Stimulated activated CD8-positive, alpha-beta memory T cell treated with anti-CD3 and anti-CD28 coated beads, Interleukin-2, amount 100 ng/mL, for 1 hour (primary cell): ENCODE data around the gene THADA.

Source experiments
- DNase-seq, 2 donors: peaks; one replicate each; pipeline ENCODE4 v3.0.0-alpha.2; 2020; ENCODE audit warnings: low read depth in 2 of 2

The THADA gene

DNA sequence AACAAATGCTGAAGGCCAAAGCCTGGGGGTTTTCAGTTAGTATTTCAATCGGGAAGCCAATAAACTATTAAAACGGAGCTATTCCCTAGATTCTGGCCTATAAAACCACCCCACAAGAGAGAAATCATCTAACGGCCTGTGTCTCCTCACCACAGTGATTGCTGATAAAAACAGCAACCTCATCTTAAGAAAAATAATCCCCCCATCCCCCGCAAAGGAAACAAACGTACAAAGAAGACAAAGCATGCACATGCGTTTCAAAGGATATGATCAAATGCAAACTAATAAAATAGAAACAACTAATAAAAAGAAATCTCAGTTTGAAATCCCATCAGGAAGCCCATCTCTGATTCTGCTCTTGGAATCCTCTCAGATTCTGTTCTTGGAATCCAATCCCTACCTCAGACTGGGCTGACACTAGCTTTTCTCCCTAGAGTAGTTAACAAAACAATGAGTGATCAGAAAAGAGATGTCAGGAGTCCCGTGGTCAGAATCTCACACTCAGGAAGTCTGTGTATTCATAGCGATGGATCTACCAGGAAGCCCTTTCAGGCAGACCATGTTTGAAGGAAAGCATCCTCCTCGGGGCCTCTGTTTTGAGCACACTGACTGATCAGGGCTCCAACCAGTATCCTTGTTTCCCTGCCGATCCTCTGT is 150.7 kb downstream of the THADA start:
- no peak for DNase-seq

GRCh38 chr2:43443282-43443681 is 152.6 kb downstream of the THADA start:
- no peak for DNase-seq

- no peak for DNase-seq
Measured at GRCh38 chr2:43441195-43441594, 154.6 kb downstream of the THADA start.

GRCh38 chr2:43438858-43439655 is 156.8 kb downstream of the THADA start:
- DNase-seq = no peak

DNA sequence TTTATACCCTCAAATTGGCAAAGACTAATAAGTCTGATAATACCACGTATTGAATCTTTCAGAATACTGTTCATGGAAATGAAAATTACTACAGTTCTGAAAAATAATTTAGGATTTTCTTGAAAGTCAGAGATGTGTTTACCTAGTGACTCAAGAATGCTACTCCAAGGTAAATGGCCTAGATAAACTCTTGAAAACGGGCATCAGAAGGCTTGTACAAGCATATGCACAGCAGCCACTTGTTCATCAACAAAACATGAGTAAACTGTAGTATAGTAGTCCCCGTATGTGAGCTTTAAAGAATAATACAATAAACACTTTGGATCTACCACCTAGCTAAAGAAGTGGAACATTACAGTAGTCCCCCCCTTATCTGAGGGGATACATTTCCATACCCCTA is 157.5 kb downstream of the THADA start:
- DNase-seq = no peak

GRCh38 chr2:43437363-43437762 is 158.5 kb downstream of the THADA start:
- no peak for DNase-seq

DNA sequence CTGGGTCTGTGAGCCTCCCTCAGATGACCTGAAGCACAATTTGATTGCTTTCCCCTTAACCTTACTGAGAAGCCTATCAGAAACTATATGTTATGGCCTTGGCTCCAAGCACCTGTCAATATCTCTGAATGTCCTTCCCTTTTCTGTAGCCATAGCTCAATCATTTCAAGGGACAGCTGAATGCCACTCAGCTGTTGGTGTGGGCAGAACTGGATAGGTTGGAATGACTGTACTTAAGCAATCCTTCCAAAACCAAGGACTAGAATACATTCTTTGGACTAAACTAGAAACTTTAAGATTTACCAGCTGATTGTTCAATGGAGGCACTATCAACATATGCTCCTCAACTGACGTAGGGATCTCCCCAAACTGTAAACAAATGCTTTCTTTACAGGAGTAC is 159.4 kb downstream of the THADA start:
- no peak for DNase-seq

- no peak for DNase-seq
Measured at GRCh38 chr2:43435746-43436145, 160.1 kb downstream of the THADA start.

- DNase-seq = no peak
Measured at GRCh38 chr2:43430489-43430888, 165.3 kb downstream of the THADA start.

DNA sequence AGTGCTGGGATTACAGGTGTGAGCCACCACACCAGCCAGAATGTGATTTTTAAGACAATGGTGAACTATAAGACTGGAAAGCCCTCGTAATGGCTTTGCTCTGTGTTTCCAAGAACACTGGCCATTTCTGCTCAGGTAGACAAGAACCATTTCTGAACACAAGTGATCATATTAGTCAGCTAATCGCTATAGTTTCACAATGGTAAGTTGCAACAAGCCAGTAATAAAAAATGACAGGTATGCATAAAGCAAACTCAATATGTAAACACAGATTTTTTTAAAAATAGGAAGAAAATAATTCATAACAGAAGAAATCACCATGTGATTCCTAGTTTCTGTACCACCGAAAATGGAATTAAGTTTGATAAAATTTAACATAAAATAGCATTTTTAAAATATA is 166.5 kb downstream of the THADA start:
- no peak for DNase-seq

DNA sequence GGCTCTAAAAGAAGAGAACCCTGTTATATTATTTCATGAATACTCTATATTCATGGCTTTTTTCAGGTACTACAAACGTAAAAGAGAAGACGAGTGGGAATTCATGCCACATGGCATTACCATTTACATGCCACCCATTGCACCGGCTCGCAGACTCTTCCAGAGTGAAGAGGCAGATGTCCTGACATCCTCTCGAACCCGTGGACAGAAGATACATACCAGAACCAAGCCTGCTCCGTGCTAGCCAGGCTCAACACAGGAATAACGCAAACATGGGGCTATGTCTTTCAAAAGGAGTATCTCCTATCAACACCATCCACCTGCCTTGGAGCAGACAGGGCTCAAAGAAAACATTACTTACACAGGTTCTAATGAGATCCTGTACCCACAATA is 168.8 kb downstream of the THADA start:
- no peak for DNase-seq

DNA sequence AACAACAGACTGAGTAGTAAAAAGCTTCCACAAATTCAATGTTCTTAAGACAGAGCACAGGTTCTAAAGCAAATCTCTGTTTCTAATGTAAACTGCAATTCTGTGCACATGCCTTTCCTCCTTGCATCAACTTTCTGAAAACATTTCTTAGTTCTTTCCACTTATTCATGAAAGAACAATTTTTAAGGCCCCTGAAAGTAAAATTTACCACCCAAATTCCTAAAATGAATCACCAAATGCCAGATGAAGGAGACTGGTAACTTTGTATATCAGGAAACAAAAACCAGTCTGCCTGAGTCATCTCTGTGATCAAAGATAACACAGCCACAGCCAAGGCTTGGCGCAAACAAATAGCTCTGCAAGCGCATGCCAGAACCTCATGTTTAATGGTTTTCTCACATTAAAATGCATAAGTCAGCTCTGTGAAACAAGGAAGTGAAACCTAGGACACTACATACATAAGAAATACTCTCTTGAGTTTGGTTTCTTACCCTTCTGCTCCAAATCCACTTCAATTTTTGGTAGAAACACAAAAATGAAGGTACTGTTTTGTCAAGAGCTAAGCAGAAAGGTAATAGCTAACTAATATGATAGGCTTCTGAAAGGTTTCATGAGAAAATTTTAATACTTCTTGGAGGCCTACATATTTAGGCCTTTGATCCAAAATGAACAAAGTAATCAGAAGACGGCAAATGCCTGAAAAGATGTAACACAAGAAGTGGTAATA is 169.4 kb downstream of the THADA start:
- DNase-seq = peak; percentile 21 to 44

DNA sequence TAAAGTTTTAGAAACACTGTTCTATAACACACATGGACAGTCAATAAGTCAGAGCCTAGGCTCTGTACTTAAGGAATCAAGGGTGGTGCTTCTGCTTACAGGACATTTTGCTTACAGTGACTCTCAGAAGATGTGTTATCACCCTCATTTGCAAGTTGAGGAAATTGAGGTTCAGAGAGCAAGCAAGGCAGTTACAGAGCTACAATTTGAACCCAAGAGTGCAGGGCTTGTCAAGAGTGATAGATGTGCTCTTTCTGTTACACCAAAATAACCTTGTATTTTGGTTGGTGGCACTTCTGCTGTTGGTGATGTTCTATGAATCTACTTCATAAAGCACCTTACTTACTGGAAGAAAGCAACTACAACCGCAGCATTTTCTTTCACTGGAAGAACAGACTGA is 170.2 kb downstream of the THADA start:
- no peak for DNase-seq

DNA sequence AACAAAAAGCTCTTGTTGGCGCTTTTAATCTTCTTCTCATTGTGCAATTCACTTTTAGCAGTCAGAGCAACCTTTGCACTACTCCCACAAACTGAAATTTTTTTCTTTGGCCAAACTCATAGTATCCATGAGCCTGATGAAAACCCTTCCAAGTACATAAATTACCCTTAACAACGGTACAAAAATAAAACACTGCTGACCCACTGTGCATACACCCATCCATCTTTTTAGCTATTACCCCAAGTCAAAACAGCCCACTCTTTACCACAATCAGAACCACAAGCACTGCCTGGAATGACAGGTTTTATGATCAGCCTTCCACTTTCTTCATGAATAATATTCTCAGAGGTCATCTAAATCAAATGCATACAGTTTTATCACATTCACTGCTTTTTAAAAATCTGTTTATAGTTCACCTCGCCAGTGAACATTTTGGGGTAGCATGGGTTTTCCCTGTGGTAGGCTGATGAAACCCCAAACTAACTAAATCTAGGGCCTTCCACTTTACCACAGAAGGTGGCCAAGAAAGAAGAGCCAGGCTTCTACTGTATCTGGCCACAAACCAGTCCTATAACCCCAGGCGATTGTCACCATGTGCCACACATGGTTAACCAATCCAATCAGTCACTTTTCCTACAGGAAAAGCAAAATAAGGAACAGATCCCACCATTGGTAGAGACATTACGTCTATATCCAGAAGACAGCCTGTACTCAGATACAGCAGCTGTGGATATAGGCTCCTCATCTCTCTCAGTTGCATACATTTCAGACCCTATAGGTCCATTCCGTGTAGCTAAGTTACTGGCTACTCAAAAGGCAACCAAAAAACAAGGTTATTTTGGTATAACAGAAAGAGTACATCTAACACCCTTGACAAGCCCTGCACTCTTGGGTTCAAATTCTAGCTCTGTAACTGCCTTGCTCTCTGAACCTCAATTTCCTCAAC is 171.3 kb downstream of the THADA start:
- no peak for DNase-seq

GRCh38 chr2:43423941-43424261 is 171.9 kb downstream of the THADA start:
- DNase-seq = no peak

- DNase-seq = no peak
Measured at GRCh38 chr2:43421194-43421593, 174.6 kb downstream of the THADA start.

GRCh38 chr2:43420389-43420801 is 175.4 kb downstream of the THADA start:
- no peak for DNase-seq

DNA sequence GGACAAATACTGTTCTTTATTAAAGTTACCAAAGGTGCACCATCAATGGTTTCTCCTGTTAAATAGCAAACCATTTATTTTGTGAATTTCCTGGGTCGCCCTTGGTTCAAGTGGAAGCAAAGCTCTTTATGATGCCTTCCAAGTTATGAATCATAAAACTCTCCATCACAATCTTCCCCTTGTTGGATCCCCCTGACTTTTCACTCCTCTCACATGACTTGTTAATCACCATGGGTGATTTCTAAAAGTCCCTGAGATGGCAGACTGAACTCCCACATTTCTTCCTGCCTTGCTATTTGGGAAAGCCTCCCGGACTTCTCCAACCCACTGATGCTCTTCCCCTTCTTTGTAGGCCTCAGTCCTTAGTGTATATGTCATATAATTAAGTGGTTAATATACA is 176.0 kb downstream of the THADA start:
- DNase-seq = no peak

DNA sequence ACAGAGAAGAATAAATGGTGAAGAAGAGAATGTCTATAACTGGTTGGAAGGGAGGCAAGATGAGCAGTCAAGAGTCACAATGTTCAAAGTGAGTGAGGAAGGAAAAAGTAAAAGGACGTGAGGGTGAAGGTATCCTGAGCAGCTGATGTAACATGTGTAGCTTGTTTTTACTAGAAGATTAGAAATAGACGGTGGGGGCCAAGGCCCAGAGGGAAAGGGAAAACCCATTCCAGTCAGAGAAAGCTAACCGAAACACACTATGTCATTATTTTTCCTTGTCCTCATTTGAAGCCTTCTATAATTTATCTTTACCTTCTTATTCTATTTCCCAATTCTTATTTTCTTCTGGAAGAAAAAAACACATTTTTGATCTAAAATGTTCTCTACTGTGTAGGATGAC is 176.6 kb downstream of the THADA start:
- no peak for DNase-seq

- DNase-seq = no peak
Measured at GRCh38 chr2:43418680-43419079, 177.2 kb downstream of the THADA start.

DNA sequence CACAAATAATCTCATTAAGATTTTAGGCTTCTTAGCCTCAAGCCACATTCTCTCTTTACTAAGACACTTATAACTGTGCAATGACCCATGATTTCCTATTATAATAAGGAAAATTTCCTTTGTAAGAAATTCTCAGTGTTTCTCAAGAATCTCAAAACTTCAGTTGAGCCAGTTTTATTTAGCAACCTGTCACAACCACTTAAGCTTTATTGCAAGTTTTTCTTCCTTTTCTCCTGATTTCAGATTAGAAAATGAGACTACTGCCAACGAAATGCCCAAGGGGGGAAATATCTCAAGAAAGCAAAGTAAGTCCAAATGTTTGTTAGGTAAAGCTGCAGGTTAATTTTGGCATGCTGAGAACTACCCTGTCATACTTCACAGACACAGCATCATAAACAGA is 178.5 kb downstream of the THADA start:
- DNase-seq = no peak

GRCh38 chr2:43415592-43415991 is 180.2 kb downstream of the THADA start:
- DNase-seq = no peak
